NCI-H187 (cell line): ENCODE results near the gene NDUFB8.

Source experiments
- DNase-seq, 2 experiments: peaks; one replicate each; lab custom pipeline; 2025; lab: John Stamatoyannopoulos, UW

The NDUFB8 gene

GRCh38 chr10:100537475-100537874, 7.8 kb upstream of the NDUFB8 start:
- no peak for DNase-seq

- peak; percentile 61 to 72 for DNase-seq
Observed at GRCh38 chr10:100535715-100536353, 6.2 kb upstream of the NDUFB8 start, which contains the start of gene HIF1AN. HIF1AN (plus strand) TSS chr10:100535943; CDS start chr10:100535959, 16 bp downstream.

GRCh38 chr10:100535338-100535714, 5.7 kb upstream of the NDUFB8 start:
- DNase-seq = no peak

GRCh38 chr10:100534726-100535125, 5.1 kb upstream of the NDUFB8 start:
- DNase-seq = no peak

- no peak for DNase-seq
Observed at GRCh38 chr10:100531761-100532160, 2.1 kb upstream of the NDUFB8 start.

GRCh38 chr10:100528921-100529474, 673 bp downstream of the NDUFB8 start:
- peak in 1 of 2 experiments; percentile 9 for DNase-seq

- DNase-seq = no peak
Observed at GRCh38 chr10:100528123-100528886, 1.4 kb downstream of the NDUFB8 start.

GRCh38 chr10:100524638-100525037, 5.0 kb downstream of the NDUFB8 start:
- no peak for DNase-seq

- DNase-seq = peak in 1 of 2 experiments; percentile 33
Observed at GRCh38 chr10:100524206-100524605, 5.5 kb downstream of the NDUFB8 start.

GRCh38 chr10:100522945-100523344, 6.7 kb downstream of the NDUFB8 start:
- no peak for DNase-seq

GRCh38 chr10:100522107-100522801, 7.4 kb downstream of the NDUFB8 start:
- DNase-seq = no peak

GRCh38 chr10:100520811-100521210, 8.9 kb downstream of the NDUFB8 start:
- DNase-seq = no peak

- DNase-seq = no peak
Observed at GRCh38 chr10:100519311-100520051, 10.2 kb downstream of the NDUFB8 start, which contains the start of gene SEC31B. SEC31B (minus strand) TSS chr10:100519861; CDS start chr10:100516952, 2,909 bp downstream.

GRCh38 chr10:100518761-100519241, 10.9 kb downstream of the NDUFB8 start:
- DNase-seq = peak in 1 of 2 experiments; percentile 6

GRCh38 chr10:100516847-100517246, 12.8 kb downstream of the NDUFB8 start:
- no peak for DNase-seq

- no peak for DNase-seq
Observed at GRCh38 chr10:100515612-100516011, 14.1 kb downstream of the NDUFB8 start.

- DNase-seq = no peak
Observed at GRCh38 chr10:100510533-100511308, 18.9 kb downstream of the NDUFB8 start.

GRCh38 chr10:100509241-100509840, 20.3 kb downstream of the NDUFB8 start:
- DNase-seq = no peak

GRCh38 chr10:100508691-100509150, 20.9 kb downstream of the NDUFB8 start:
- no peak for DNase-seq

GRCh38 chr10:100508266-100508665, 21.4 kb downstream of the NDUFB8 start:
- no peak for DNase-seq
